GM10266 (cell line): Measurements from ENCODE around the gene OXLD1.

Source experiments
- DNase-seq: peaks from one replicate; pipeline ENCODE4 v3.0.0; 2012; ENCODE audit errors: extremely low spot score
- TF ChIP-seq, protein P1 (sequence below): IDR thresholded peaks from 2 replicates; pipeline ENCODE4 v1.5.1; 2012; ENCODE audit warnings: mild to moderate bottlenecking, low read depth; ENCODE audit not compliant: control insufficient read depth, insufficient read depth; ENCODE audit errors: missing control alignments

The OXLD1 gene

DNA sequence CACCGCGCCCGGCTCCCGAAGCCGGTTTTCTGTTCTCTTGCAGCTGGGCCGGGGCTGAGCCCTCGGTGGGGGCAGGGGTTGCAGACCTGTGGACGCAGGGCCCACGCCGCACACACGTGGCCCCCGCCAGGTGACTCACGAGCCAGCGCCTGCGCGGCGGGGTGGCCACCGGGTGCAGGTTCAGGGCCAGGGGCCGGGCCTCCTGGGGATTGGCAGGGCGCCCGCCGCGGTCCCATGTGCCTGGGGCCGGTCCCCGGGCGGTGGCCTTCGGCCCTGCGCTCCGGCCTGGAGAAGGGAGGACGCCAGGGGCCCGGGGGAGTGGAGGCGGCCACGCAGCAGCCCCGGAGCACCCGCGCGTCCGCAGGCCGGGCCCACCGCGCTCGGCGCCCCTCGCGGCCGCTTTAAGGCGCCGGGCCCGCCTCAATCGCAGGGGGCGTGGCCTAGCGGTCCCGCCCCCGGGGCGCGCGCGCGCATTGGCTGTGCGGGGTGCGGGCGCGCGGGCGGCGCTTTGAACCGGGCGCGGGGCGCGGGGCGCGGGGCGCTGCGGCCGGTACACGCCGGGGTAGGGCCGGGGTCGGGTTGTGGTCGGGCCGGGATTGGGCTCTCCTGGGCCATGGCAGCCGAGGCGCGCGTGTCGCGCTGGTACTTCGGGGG lies 45.5 kb upstream of the OXLD1 start, which contains the start of gene SLC25A10:
Gene SLC25A10, plus strand, starts transcription at position 471 of the 654 bp plus-strand sequence. Its CDS starts 143 bp downstream, at position 614.
- TF ChIP-seq, protein P1, sequence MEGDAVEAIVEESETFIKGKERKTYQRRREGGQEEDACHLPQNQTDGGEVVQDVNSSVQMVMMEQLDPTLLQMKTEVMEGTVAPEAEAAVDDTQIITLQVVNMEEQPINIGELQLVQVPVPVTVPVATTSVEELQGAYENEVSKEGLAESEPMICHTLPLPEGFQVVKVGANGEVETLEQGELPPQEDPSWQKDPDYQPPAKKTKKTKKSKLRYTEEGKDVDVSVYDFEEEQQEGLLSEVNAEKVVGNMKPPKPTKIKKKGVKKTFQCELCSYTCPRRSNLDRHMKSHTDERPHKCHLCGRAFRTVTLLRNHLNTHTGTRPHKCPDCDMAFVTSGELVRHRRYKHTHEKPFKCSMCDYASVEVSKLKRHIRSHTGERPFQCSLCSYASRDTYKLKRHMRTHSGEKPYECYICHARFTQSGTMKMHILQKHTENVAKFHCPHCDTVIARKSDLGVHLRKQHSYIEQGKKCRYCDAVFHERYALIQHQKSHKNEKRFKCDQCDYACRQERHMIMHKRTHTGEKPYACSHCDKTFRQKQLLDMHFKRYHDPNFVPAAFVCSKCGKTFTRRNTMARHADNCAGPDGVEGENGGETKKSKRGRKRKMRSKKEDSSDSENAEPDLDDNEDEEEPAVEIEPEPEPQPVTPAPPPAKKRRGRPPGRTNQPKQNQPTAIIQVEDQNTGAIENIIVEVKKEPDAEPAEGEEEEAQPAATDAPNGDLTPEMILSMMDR = peak; percentile 6

GRCh38 chr17:81710514-81711308 lies 44.3 kb upstream of the OXLD1 start:
- DNase-seq = no peak
- TF ChIP-seq, protein P1 = no peak

More for the DNA sequence above, 45.5 kb upstream of the OXLD1 start, which contains the start of gene SLC25A10:
- peak; percentile 97 for DNase-seq

GRCh38 chr17:81708739-81709185 lies 42.4 kb upstream of the OXLD1 start:
- TF ChIP-seq, protein P1 = no peak
- DNase-seq = no peak

- DNase-seq = no peak
- TF ChIP-seq, protein P1 = no peak
Measured at GRCh38 chr17:81707725-81708646, 41.6 kb upstream of the OXLD1 start.

- TF ChIP-seq, protein P1 = no peak
- no peak for DNase-seq
Measured at GRCh38 chr17:81706757-81707624, 40.6 kb upstream of the OXLD1 start.

- no peak for DNase-seq
- TF ChIP-seq, protein P1 = no peak
Measured at GRCh38 chr17:81706232-81706611, 39.8 kb upstream of the OXLD1 start.
